HepG2 (cell line): ENCODE measurements around the gene SETD1A. TPM values are rescaled to one million over a fixed set of nuclear protein-coding genes. Genes with fewer than 3 reads are reported as not detected.

ENCODE experiments used
- AGO1 ChIP-seq: fragments of 200-400 bp; formaldehyde crosslinking; IDR thresholded peaks from 2 replicates; pipeline ENCODE4 v1.6.1; 2017; ENCODE audit warnings: mild to moderate bottlenecking, low read depth, low read length, moderate library complexity; ENCODE audit not compliant: poor library complexity, severe bottlenecking
- CREB3 ChIP-seq: sonication (generic); formaldehyde crosslinking; IDR thresholded peaks from 2 replicates; pipeline ENCODE4 v1.5.0; 2020; ENCODE audit warnings: missing genetic modification reagents
- KDM3A ChIP-seq: IDR thresholded peaks from 2 replicates; pipeline ENCODE4 v1.6.1; 2018; ENCODE audit warnings: low read depth, missing compliant biosample characterization
- KDM5B ChIP-seq: sonication (generic); formaldehyde crosslinking; IDR thresholded peaks from 2 replicates; pipeline ENCODE4 v1.4.0; 2020; ENCODE audit warnings: missing genetic modification reagents, mild to moderate bottlenecking, borderline replicate concordance
- KMT2B ChIP-seq: IDR thresholded peaks from 2 replicates; pipeline ENCODE4 v1.6.1; 2016; ENCODE audit warnings: missing genetic modification reagents, missing compliant biosample characterization
- MEIS1 ChIP-seq: sonication (generic); formaldehyde crosslinking; IDR thresholded peaks from 2 replicates; pipeline ENCODE4 v1.9.0; 2021; ENCODE audit warnings: mild to moderate bottlenecking, missing genetic modification reagents, moderate library complexity, borderline replicate concordance
- ONECUT2 ChIP-seq: sonication (generic); formaldehyde crosslinking; IDR thresholded peaks from 2 replicates; pipeline ENCODE4 v1.4.0; 2020; ENCODE audit warnings: missing genetic modification reagents
- PCBP1 ChIP-seq: fragments of 200-400 bp; formaldehyde crosslinking; IDR thresholded peaks from 2 replicates; pipeline ENCODE4 v1.6.1; 2017; ENCODE audit warnings: mild to moderate bottlenecking, low read depth, low read length, borderline replicate concordance
- PRDM15 ChIP-seq: sonication (generic); formaldehyde crosslinking; IDR thresholded peaks from 2 replicates; pipeline ENCODE4 v1.4.0; 2020; ENCODE audit warnings: missing genetic modification reagents
- RAD21 ChIP-seq: fragments of 450-650 bp; formaldehyde crosslinking; IDR thresholded peaks from 2 replicates; pipeline ENCODE4 v1.5.0; 2020; ENCODE audit warnings: mild to moderate bottlenecking
- YEATS2 ChIP-seq: sonication (generic); formaldehyde crosslinking; IDR thresholded peaks from 2 replicates; pipeline ENCODE4 v1.4.0; 2020; ENCODE audit warnings: missing genetic modification reagents, borderline replicate concordance
- ZFP82 ChIP-seq: sonication (generic); formaldehyde crosslinking; IDR thresholded peaks from 2 replicates; pipeline ENCODE4 v1.5.1; 2020; ENCODE audit warnings: mild to moderate bottlenecking, missing genetic modification reagents, borderline replicate concordance
- ZFY ChIP-seq: sonication (generic); formaldehyde crosslinking; IDR thresholded peaks from 2 replicates; pipeline ENCODE4 v1.4.0; 2020; ENCODE audit warnings: missing genetic modification reagents
- ZNF101 ChIP-seq: sonication (generic); formaldehyde crosslinking; IDR thresholded peaks from 2 replicates; pipeline ENCODE4 v1.4.0; 2020; ENCODE audit warnings: mild to moderate bottlenecking, low read depth, missing genetic modification reagents, borderline replicate concordance
- ZNF30 ChIP-seq: sonication (generic); formaldehyde crosslinking; IDR thresholded peaks from 2 replicates; pipeline ENCODE4 v1.5.0; 2020; ENCODE audit warnings: mild to moderate bottlenecking, missing genetic modification reagents
- ZNF501 ChIP-seq: sonication (generic); formaldehyde crosslinking; IDR thresholded peaks from 2 replicates; pipeline ENCODE4 v1.5.1; 2020; ENCODE audit warnings: mild to moderate bottlenecking, moderate library complexity, missing genetic modification reagents
- ZNF792 ChIP-seq: IDR thresholded peaks from 2 replicates; pipeline ENCODE4 v1.6.1; 2016
- polyA plus RNA-seq, 8 experiments: library from polyadenylated mRNA; depleted of rRNA in 3 of 8; stranded (reverse) in 7 of 8; unstranded in 1 of 8; fragments of >200 nt; fragmentation: Illumina TruSeq in 4 of 8; extraction: Trizol in 4 of 8; gene quantifications; 2 replicates each; pipeline versions ENCODE4 v1.2.1 to v1.2.3, GENCODE V29; 2011 to 2016; ENCODE audit warnings: low read depth in 4 of 8, missing spikeins in 1 of 8, mixed read lengths in 1 of 8; ENCODE audit not compliant: insufficient read depth in 1 of 8
- total RNA-seq, 5 experiments: library from RNA; depleted of rRNA; stranded (reverse); fragments of >200 nt; fragmentation: Illumina TruSeq; extraction: Trizol; gene quantifications; 2 replicates each; pipeline ENCODE4 v1.2.3, GENCODE V29; 2016; ENCODE audit warnings: low read depth in 1 of 5
- TF ChIP-seq, protein P1 (sequence below): sonication (generic); formaldehyde crosslinking; IDR thresholded peaks from 2 replicates; pipeline ENCODE4 v1.4.0; 2020; ENCODE audit warnings: missing genetic modification reagents, low read depth, mild to moderate bottlenecking, borderline replicate concordance
- TF ChIP-seq, protein P2 (sequence below), 2 experiments: sonication (generic) in 1 of 2; formaldehyde crosslinking in 1 of 2; IDR thresholded peaks; 2 replicates each; pipeline versions ENCODE4 v1.4.0 to v1.6.1; 2018 to 2020; ENCODE audit warnings: missing genetic modification reagents in 2 of 2, borderline replicate concordance in 1 of 2, low read depth in 1 of 2, mild to moderate bottlenecking in 1 of 2, missing biosample characterization in 1 of 2

The SETD1A gene
- total and polyA plus RNA-seq, 2 of the 13 experiments (the other 11 are each of a cell fraction or from before 2014, with no cell fraction given), result 3.8 to 5.6 TPM

GRCh38 chr16:30957456-30958174 lies at the start of gene SETD1A (continued):
- TF ChIP-seq ZNF30, result peak; percentile 68; the same call in 1 of the 2 replicates
- peak; percentile 89 for TF ChIP-seq AGO1
- TF ChIP-seq CREB3 (CRISPR knock-in tag), result no peak
- peak; percentile 49 for TF ChIP-seq ZNF792
- peak; percentile 76 for TF ChIP-seq ZNF501 (CRISPR knock-in tag)
- peak; percentile 82 for TF ChIP-seq ZFY (CRISPR knock-in tag)
- TF ChIP-seq PRDM15 (CRISPR knock-in tag), result no peak
- TF ChIP-seq ZFP82, result peak; percentile 30; the same call in 1 of the 2 replicates
- peak; percentile 94; the same call in 1 of the 2 replicates for TF ChIP-seq KDM3A (CRISPR knock-in tag)
- TF ChIP-seq ONECUT2 (CRISPR knock-in tag), result 0 out of 2 replicates have a peak, but pooled peaks have one; percentile 14
- TF ChIP-seq YEATS2 (CRISPR knock-in tag), result peak; percentile 71; the same call in 1 of the 2 replicates
- TF ChIP-seq, protein P1, sequence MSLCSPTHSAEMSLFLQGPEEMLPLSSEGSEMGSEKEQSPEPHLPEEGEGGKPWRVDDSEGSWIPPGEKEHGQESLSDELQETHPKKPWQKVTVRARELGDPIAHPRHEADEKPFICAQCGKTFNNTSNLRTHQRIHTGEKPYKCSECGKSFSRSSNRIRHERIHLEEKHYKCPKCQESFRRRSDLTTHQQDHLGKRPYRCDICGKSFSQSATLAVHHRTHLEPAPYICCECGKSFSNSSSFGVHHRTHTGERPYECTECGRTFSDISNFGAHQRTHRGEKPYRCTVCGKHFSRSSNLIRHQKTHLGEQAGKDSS (CRISPR knock-in tag), result peak; percentile 29; the same call in 1 of the 2 replicates
- 0 out of 2 replicates have a peak, but pooled peaks have one; percentile 15 for TF ChIP-seq ZNF101 (CRISPR knock-in tag)
- TF ChIP-seq KDM5B (CRISPR knock-in tag), result peak; percentile 75; the same call in 1 of the 2 replicates
- TF ChIP-seq MEIS1 (CRISPR knock-in tag), result 0 out of 2 replicates have a peak, but pooled peaks have one; percentile 68
- TF ChIP-seq, protein P2, sequence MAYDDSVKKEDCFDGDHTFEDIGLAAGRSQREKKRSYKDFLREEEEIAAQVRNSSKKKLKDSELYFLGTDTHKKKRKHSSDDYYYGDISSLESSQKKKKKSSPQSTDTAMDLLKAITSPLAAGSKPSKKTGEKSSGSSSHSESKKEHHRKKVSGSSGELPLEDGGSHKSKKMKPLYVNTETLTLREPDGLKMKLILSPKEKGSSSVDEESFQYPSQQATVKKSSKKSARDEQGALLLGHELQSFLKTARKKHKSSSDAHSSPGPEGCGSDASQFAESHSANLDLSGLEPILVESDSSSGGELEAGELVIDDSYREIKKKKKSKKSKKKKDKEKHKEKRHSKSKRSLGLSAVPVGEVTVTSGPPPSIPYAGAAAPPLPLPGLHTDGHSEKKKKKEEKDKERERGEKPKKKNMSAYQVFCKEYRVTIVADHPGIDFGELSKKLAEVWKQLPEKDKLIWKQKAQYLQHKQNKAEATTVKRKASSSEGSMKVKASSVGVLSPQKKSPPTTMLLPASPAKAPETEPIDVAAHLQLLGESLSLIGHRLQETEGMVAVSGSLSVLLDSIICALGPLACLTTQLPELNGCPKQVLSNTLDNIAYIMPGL (CRISPR knock-in tag; IDR thresholded peaks at IDR 0.05; ENCODE audit: borderline replicate concordance in 1 of 2, low read depth in 1 of 2), result peak; percentile 74 to 84
- peak; percentile 47; the same call in 1 of the 2 replicates for TF ChIP-seq RAD21 (CRISPR knock-in tag)
- peak; percentile 58 for TF ChIP-seq KMT2B (CRISPR knock-in tag)
- TF ChIP-seq PCBP1, result peak; percentile 91
